GM10266 (cell line): ENCODE results near the gene ROBO1.
"Not testable (repeated sequence)": the region's sequence is repeated elsewhere in the genome, so short reads cannot be mapped to it uniquely, and the experiment has no call there.

Source experiments
- DNase-seq: peaks from one replicate; pipeline ENCODE4 v3.0.0; 2012; ENCODE audit errors: extremely low spot score
- CTCF ChIP-seq: IDR thresholded peaks from 2 replicates; pipeline ENCODE4 v1.5.1; 2012; ENCODE audit warnings: mild to moderate bottlenecking, low read depth; ENCODE audit not compliant: control insufficient read depth, insufficient read depth; ENCODE audit errors: missing control alignments

Gene ROBO1

GRCh38 chr3:78762121-78762520, 1005.7 kb downstream of the ROBO1 start:
- no peak for TF ChIP-seq CTCF
- DNase-seq, result no peak

GRCh38 chr3:78761126-78761525, 1006.7 kb downstream of the ROBO1 start:
- no peak for TF ChIP-seq CTCF
- no peak for DNase-seq

- TF ChIP-seq CTCF, result no peak
- DNase-seq, result no peak
These were observed 1010.1 kb downstream of the ROBO1 start for GRCh38 chr3:78757731-78758130.

GRCh38 chr3:78754066-78754743, 1013.6 kb downstream of the ROBO1 start:
- DNase-seq, result no peak
- no peak for TF ChIP-seq CTCF

- no peak for DNase-seq
- TF ChIP-seq CTCF, result no peak
These were observed 1016.5 kb downstream of the ROBO1 start for GRCh38 chr3:78751266-78751665.

GRCh38 chr3:78750291-78750690, 1017.5 kb downstream of the ROBO1 start:
- not testable (repeated sequence) for DNase-seq

GRCh38 chr3:78749056-78749455, 1018.7 kb downstream of the ROBO1 start:
- no peak for DNase-seq
- no peak for TF ChIP-seq CTCF

GRCh38 chr3:78745847-78746246, 1022.0 kb downstream of the ROBO1 start:
- no peak for DNase-seq
- no peak for TF ChIP-seq CTCF
